ENCODE data around the gene KIAA0232.

GRCh38 chr4:6856391-6856790 lies 73.9 kb downstream of the KIAA0232 start:
- TF ChIP-seq EZH2 (IDR thresholded peaks at IDR 0.05; ENCODE audit: borderline replicate concordance, low read depth, low read length) (no peak), POLR2A (conservative IDR thresholded peaks at IDR 0.05) (no peak)

Measured in K562 (cell line).